GM12878 (cell line): ENCODE measurements around the gene NUP205.

Experiments used
- ESRRA ChIP-seq: IDR thresholded peaks from 2 replicates; pipeline ENCODE4 v1.6.1; 2012; ENCODE audit warnings: mild to moderate bottlenecking, low read length, improper control_type of control experiment
- EZH2 ChIP-seq: IDR thresholded peaks from 2 replicates; pipeline ENCODE4 v1.6.1; 2012; ENCODE audit warnings: low read depth, mild to moderate bottlenecking, control low read depth, inconsistent platforms, low read length, borderline replicate concordance; ENCODE audit not compliant: control insufficient read depth
- FOXM1 ChIP-seq: IDR thresholded peaks from 2 replicates; pipeline ENCODE4 v1.6.1; 2012; ENCODE audit warnings: low read depth, mild to moderate bottlenecking, inconsistent platforms, low read length, moderate library complexity
- NFIC ChIP-seq: IDR thresholded peaks from 2 replicates; pipeline ENCODE4 v1.6.1; 2012; ENCODE audit warnings: low read depth, mild to moderate bottlenecking, inconsistent platforms, low read length, moderate library complexity
- POLR2A ChIP-seq: IDR thresholded peaks from 2 replicates; pipeline ENCODE4 v1.6.1; 2011; ENCODE audit warnings: low read depth, mild to moderate bottlenecking, low read length
- POLR2AphosphoS5 ChIP-seq: IDR thresholded peaks from 2 replicates; pipeline ENCODE4 v1.6.1; 2011; ENCODE audit warnings: mild to moderate bottlenecking, low read length, inconsistent platforms
- RAD21 ChIP-seq: IDR thresholded peaks from 2 replicates; pipeline ENCODE4 v1.6.1; 2011; ENCODE audit warnings: mild to moderate bottlenecking, low read depth, low read length, moderate library complexity; ENCODE audit not compliant: insufficient read depth
- RCOR1 ChIP-seq: conservative IDR thresholded peaks from 2 replicates; pipeline ENCODE4 v1.6.1; 2012; ENCODE audit warnings: low read depth, low read length, improper control_type of control experiment
- SIN3A ChIP-seq: IDR thresholded peaks from 2 replicates; pipeline ENCODE4 v1.6.1; 2012; ENCODE audit warnings: low read depth, low read length, improper control_type of control experiment
- TCF12 ChIP-seq: IDR thresholded peaks from 2 replicates; pipeline ENCODE4 v1.6.1; 2011; ENCODE audit warnings: low read depth, mild to moderate bottlenecking, low read length
- USF1 ChIP-seq: IDR thresholded peaks from 2 replicates; pipeline ENCODE4 v1.6.1; 2011; ENCODE audit warnings: borderline replicate concordance, low read depth, mild to moderate bottlenecking, moderate library complexity, mixed read lengths, low read length; ENCODE audit not compliant: insufficient read depth; ENCODE audit errors: extremely low read length
- TF ChIP-seq, protein P1 (sequence below): IDR thresholded peaks from 2 replicates; pipeline ENCODE4 v1.6.1; 2012; ENCODE audit warnings: low read depth, low read length, improper control_type of control experiment
- TF ChIP-seq, protein P2 (sequence below), 3 experiments: IDR thresholded peaks in 2 of 3; conservative IDR thresholded peaks in 1 of 3; 2 replicates each; pipeline ENCODE4 v1.5.1; 2011; ENCODE audit warnings: low read depth in 3 of 3, low read length in 3 of 3, mild to moderate bottlenecking in 3 of 3, control low read depth in 2 of 3, moderate library complexity in 2 of 3, inconsistent platforms in 1 of 3, mixed read lengths in 1 of 3; ENCODE audit not compliant: control insufficient read depth in 2 of 3, insufficient read depth in 1 of 3; ENCODE audit errors: extremely low read depth in 1 of 3

- no peak for TF ChIP-seq EZH2
- TF ChIP-seq SIN3A, result no peak
- no peak for TF ChIP-seq NFIC
- no peak for TF ChIP-seq POLR2AphosphoS5
- no peak for TF ChIP-seq RCOR1
- TF ChIP-seq, protein P1, sequence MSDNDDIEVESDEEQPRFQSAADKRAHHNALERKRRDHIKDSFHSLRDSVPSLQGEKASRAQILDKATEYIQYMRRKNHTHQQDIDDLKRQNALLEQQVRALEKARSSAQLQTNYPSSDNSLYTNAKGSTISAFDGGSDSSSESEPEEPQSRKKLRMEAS, result no peak
- no peak for TF ChIP-seq TCF12
- TF ChIP-seq POLR2A, result no peak
- no peak for TF ChIP-seq RAD21
- TF ChIP-seq, protein P2, sequence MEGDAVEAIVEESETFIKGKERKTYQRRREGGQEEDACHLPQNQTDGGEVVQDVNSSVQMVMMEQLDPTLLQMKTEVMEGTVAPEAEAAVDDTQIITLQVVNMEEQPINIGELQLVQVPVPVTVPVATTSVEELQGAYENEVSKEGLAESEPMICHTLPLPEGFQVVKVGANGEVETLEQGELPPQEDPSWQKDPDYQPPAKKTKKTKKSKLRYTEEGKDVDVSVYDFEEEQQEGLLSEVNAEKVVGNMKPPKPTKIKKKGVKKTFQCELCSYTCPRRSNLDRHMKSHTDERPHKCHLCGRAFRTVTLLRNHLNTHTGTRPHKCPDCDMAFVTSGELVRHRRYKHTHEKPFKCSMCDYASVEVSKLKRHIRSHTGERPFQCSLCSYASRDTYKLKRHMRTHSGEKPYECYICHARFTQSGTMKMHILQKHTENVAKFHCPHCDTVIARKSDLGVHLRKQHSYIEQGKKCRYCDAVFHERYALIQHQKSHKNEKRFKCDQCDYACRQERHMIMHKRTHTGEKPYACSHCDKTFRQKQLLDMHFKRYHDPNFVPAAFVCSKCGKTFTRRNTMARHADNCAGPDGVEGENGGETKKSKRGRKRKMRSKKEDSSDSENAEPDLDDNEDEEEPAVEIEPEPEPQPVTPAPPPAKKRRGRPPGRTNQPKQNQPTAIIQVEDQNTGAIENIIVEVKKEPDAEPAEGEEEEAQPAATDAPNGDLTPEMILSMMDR (IDR thresholded peaks at IDR 0.05 in 2 of 3, conservative IDR thresholded peaks at IDR 0.05 in 1 of 3; ENCODE audit: control insufficient read depth in 2 of 3, extremely low read depth in 1 of 3, insufficient read depth in 1 of 3, low read depth in 3 of 3, low read length in 3 of 3), result no peak
- TF ChIP-seq FOXM1, result no peak
- no peak for TF ChIP-seq ESRRA
- no peak for TF ChIP-seq USF1
Observed at GRCh38 chr7:135560631-135561030, 2.9 kb downstream of the NUP205 start.
